PC-3 (cell line): ENCODE data around the gene STRN3. TPM values are rescaled to one million over a fixed set of nuclear protein-coding genes. Genes with fewer than 3 reads are reported as not detected.

Experiments used
- ATAC-seq: fragments of 200-7000 bp; cut with Tn5 transposase; 2 replicates; pipeline ENCODE4 v1.9.1; 2020; ENCODE audit warnings: mild to moderate bottlenecking, moderate library complexity
- BruUV-seq: library from RNA; stranded (reverse); fragments of 400-500 nt; replicated peaks from 2 replicates; lab custom pipeline; 2021; lab: Mats Ljungman, UMichigan
- CTCF ChIA-PET: fragments of 300-600 bp; sonication (Branson Sonifier 250); formaldehyde crosslinking; loops from one replicate; lab custom pipeline; 2022; ENCODE audit warnings: antibody characterized with exemption; lab: Charles Lee
- POLR2A ChIA-PET: fragments of 300-600 bp; sonication (Branson Sonifier 250); formaldehyde crosslinking; loops from one replicate; lab custom pipeline; 2022; ENCODE audit warnings: antibody characterized with exemption; ENCODE audit not compliant: unreplicated experiment; lab: Charles Lee
- DNase-seq: peaks from one replicate; pipeline ENCODE4 v3.0.0-alpha.2; 2015
- H2AFZ ChIP-seq: fragments of 300-600 bp; sonication (generic); 2 replicates; pipeline ENCODE4 v1.6.0; 2016; ENCODE audit warnings: antibody characterized with exemption, low read length
- H3F3A ChIP-seq: fragments of 300-600 bp; sonication (generic); one replicate; pipeline ENCODE4 v1.6.0; 2017; ENCODE audit warnings: antibody characterized with exemption, low read length, control low read depth, mild to moderate bottlenecking; ENCODE audit not compliant: unreplicated experiment
- H3K27ac ChIP-seq: fragments of 300-600 bp; sonication (generic); 2 replicates; pipeline ENCODE4 v1.5.1; 2016; ENCODE audit warnings: mild to moderate bottlenecking, low read length
- H3K27me3 ChIP-seq: fragments of 300-600 bp; sonication (generic); 2 replicates; pipeline ENCODE4 v1.6.1; 2016; ENCODE audit warnings: low read length, mixed read lengths
- H3K36me3 ChIP-seq: fragments of 300-600 bp; sonication (generic); 2 replicates; pipeline ENCODE4 v1.6.1; 2016; ENCODE audit warnings: low read depth, mixed run types, low read length, mixed read lengths
- H3K4me1 ChIP-seq: fragments of 300-600 bp; sonication (generic); 2 replicates; pipeline ENCODE4 v1.5.1; 2016; ENCODE audit warnings: low read length; ENCODE audit not compliant: insufficient read depth
- H3K4me2 ChIP-seq: fragments of 300-600 bp; sonication (generic); 2 replicates; pipeline ENCODE4 v1.6.0; 2016; ENCODE audit warnings: low read length
- H3K4me3 ChIP-seq: fragments of 300-600 bp; sonication (generic); 2 replicates; pipeline ENCODE4 v1.5.1; 2016; ENCODE audit warnings: mild to moderate bottlenecking, low read length, mixed read lengths
- H3K79me2 ChIP-seq: fragments of 300-600 bp; sonication (generic); 2 replicates; pipeline ENCODE4 v1.6.1; 2017; ENCODE audit warnings: low read length, mixed read lengths
- H3K9ac ChIP-seq: fragments of 300-600 bp; sonication (generic); 2 replicates; pipeline ENCODE4 v1.6.0; 2016; ENCODE audit warnings: mild to moderate bottlenecking, low read length
- H3K9me2 ChIP-seq: fragments of 300-600 bp; sonication (generic); replicated peaks from 2 replicates; pipeline ENCODE4 v1.6.1; 2016; ENCODE audit warnings: mixed run types, low read length, mixed read lengths
- H3K9me3 ChIP-seq: fragments of 300-600 bp; sonication (generic); 2 replicates; pipeline ENCODE4 v1.6.1; 2016; ENCODE audit warnings: low read length, mixed read lengths
- H4K20me1 ChIP-seq: fragments of 300-600 bp; sonication (generic); 2 replicates; pipeline ENCODE4 v1.6.1; 2016; ENCODE audit warnings: low read length, mixed read lengths
- CTCF ChIP-seq: fragments of 300-600 bp; sonication (generic); conservative IDR thresholded peaks from 2 replicates; pipeline ENCODE4 v1.5.1; 2017; ENCODE audit warnings: antibody characterized with exemption, low read depth, mild to moderate bottlenecking, low read length
- EZH2 ChIP-seq: fragments of 300-600 bp; sonication (generic); IDR thresholded peaks from one replicate; pipeline ENCODE4 v1.6.1; 2017; ENCODE audit warnings: antibody characterized with exemption, mild to moderate bottlenecking, low read length; ENCODE audit not compliant: unreplicated experiment
- EZH2phosphoT487 ChIP-seq: fragments of 300-600 bp; sonication (generic); IDR thresholded peaks from 2 replicates; pipeline ENCODE4 v1.6.1; 2018; ENCODE audit warnings: mild to moderate bottlenecking, antibody characterized with exemption, low read length, borderline replicate concordance
- intact Hi-C: fragments of 100-400 bp; cut with micrococcal nuclease; formaldehyde crosslinking; loops from 2 replicates; pipeline ENCODE4 v1.9.0; 2023
- total RNA-seq: library from RNA; depleted of rRNA; stranded (reverse); fragments of >200 nt; gene quantifications from 2 replicates; pipeline ENCODE4 v1.2.3, GENCODE V29; 2014

STRN3 gene
- total RNA-seq, 1 experiment from 2014 or later, result 41.4 TPM

DNA sequence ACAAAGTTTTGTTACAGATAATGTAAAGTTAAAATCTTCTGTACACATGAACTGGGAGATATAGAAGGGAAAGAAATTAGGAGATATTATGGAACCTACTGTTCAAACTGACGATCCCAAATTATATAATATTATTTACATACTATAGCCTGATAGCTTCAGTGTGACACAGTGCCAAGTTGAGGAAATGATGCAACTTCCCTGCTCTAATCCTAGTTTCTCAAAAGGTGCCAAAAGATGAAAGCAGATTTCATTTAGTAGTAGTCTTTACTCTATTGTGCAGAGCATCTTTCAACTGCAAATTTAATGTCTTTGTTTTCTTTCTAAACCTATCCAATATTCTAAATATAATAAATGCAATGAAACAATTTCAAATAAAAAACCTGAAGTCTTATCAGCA, 104.9 kb downstream of the STRN3 start:
- ChIA-PET CTCF (no interaction called here), POLR2A (no interaction called here)
- peaks cover 15% of the 10 kb centered on the region for H3K36me3 ChIP-seq
- no peak for ATAC-seq
- H3K27ac ChIP-seq, result no peak overlapping the region
- TF ChIP-seq EZH2 (no peak), CTCF (no peak), EZH2phosphoT487 (no peak)
- H2AFZ ChIP-seq, result no peak overlapping the region
- H3K9me2 ChIP-seq, result no peaks in the 10 kb centered on the region
- no peak overlapping the region for H3K4me3 ChIP-seq
- no peaks in the 10 kb centered on the region for H3K79me2 ChIP-seq
- no peaks in the 10 kb centered on the region for H3K9me3 ChIP-seq
- no peaks in the 10 kb centered on the region for H3K27me3 ChIP-seq
- H3K4me1 ChIP-seq, result no peaks in the 10 kb centered on the region
- DNase-seq, result no peak
- BruUV-seq, result no TSS peak
- H3K4me2 ChIP-seq, result no peak overlapping the region
- no peak overlapping the region for H3K9ac ChIP-seq
- H3F3A ChIP-seq, result no peaks in the 10 kb centered on the region
- no peaks in the 10 kb centered on the region for H4K20me1 ChIP-seq
- intact Hi-C loops, result no loop called here

- H2AFZ ChIP-seq, result no peak overlapping the region
- no peak for DNase-seq
- no peaks in the 10 kb centered on the region for H3K9me2 ChIP-seq
- CTCF ChIA-PET, result interaction anchor here (0.5 to 0.6 kb wide), 2 partner anchors 9 to 17 kb away, joined by 3 read pairs; no protein-coding TSS in a partner anchor
- intact Hi-C loops, result no loop called here
- no peak for TF ChIP-seq EZH2phosphoT487
- no peak for TF ChIP-seq EZH2
- TF ChIP-seq CTCF, result no peak
- no peaks in the 10 kb centered on the region for H3K4me1 ChIP-seq
- H3K4me2 ChIP-seq, result no peak overlapping the region
- POLR2A ChIA-PET, result no interaction called here
- no peaks in the 10 kb centered on the region for H3K27me3 ChIP-seq
- no peak overlapping the region for H3K4me3 ChIP-seq
- no peaks in the 10 kb centered on the region for H3K79me2 ChIP-seq
- H3K36me3 ChIP-seq, result peaks cover 18% of the 10 kb centered on the region
- H4K20me1 ChIP-seq, result no peaks in the 10 kb centered on the region
- H3K27ac ChIP-seq, result no peak overlapping the region
- H3K9ac ChIP-seq, result no peak overlapping the region
- no peaks in the 10 kb centered on the region for H3K9me3 ChIP-seq
- no TSS peak for BruUV-seq
- H3F3A ChIP-seq, result no peaks in the 10 kb centered on the region
- no peak for ATAC-seq
Measured at GRCh38 chr14:30915596-30915995, 110.6 kb downstream of the STRN3 start.

DNA sequence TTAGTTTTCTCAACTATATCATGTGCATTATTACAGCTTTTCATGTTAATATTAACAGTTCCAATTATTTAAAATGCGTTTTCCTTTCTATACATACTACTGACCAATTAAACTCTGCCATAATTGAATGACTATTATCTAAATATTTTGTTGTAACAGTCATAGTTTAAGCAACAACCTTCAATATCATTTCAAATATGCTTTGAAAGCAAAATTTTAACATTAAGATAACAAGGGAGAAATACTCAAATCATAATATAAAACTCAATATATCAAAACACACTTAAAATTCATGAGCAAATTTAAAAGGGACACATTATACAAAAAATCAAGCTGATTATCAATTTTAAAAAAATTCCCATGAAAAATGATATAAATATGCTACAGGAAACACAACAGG, 111.4 kb downstream of the STRN3 start:
- no TSS peak for BruUV-seq
- no peaks in the 10 kb centered on the region for H3F3A ChIP-seq
- H3K4me3 ChIP-seq, result no peak overlapping the region
- DNase-seq, result no peak
- H2AFZ ChIP-seq, result no peak overlapping the region
- no peaks in the 10 kb centered on the region for H3K79me2 ChIP-seq
- no peak overlapping the region for H3K27ac ChIP-seq
- ChIA-PET CTCF (no interaction called here), POLR2A (no interaction called here)
- intact Hi-C loops, result no loop called here
- TF ChIP-seq EZH2, result no peak
- TF ChIP-seq CTCF, result no peak
- no peak for TF ChIP-seq EZH2phosphoT487
- H3K9me2 ChIP-seq, result no peaks in the 10 kb centered on the region
- no peaks in the 10 kb centered on the region for H3K27me3 ChIP-seq
- no peaks in the 10 kb centered on the region for H3K9me3 ChIP-seq
- no peaks in the 10 kb centered on the region for H3K4me1 ChIP-seq
- no peaks in the 10 kb centered on the region for H4K20me1 ChIP-seq
- no peak overlapping the region for H3K9ac ChIP-seq
- no peak overlapping the region for H3K4me2 ChIP-seq
- ATAC-seq, result no peak
- H3K36me3 ChIP-seq, result peaks cover 23% of the 10 kb centered on the region
